Measurements from ENCODE around the gene NPHP1. TPM values are rescaled to one million over a fixed set of nuclear protein-coding genes. Genes with fewer than 3 reads are reported as not detected.

NPHP1 gene
- total and polyA plus RNA-seq, 4 donors, result 0.33 to 0.88 (median 0.35) TPM

DNA sequence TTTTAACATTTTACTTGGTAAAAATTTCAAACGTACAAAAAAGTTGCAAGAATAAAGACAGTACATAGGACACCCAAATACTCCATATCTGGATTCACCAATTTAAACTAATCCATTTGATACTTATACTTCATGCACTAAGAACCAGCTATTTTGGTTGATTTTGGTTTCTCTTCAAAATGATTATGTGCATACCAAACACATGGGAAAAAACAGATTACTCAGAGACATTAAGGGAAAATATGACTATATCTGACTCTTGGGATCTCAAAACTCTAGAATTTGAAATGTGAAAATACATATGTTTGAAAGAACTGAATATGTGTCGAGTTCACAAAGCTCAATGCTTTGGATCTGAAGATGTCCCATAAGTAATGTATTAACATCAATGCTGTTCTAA lies 73.6 kb downstream of the NPHP1 start:
- TF ChIP-seq, protein P1, sequence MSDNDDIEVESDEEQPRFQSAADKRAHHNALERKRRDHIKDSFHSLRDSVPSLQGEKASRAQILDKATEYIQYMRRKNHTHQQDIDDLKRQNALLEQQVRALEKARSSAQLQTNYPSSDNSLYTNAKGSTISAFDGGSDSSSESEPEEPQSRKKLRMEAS (IDR thresholded peaks at IDR 0.05), result no peak
- no peak for TF ChIP-seq RXRA (IDR thresholded peaks at IDR 0.05)
- TF ChIP-seq TAF1 (conservative IDR thresholded peaks at IDR 0.05), result no peak
- no peak for TF ChIP-seq ATF3 (IDR thresholded peaks at IDR 0.05)
- no peak for TF ChIP-seq GABPA (IDR thresholded peaks at IDR 0.05 in 1 of 2, conservative IDR thresholded peaks at IDR 0.05 in 1 of 2)
- no peak for TF ChIP-seq HNF4G (IDR thresholded peaks at IDR 0.05)
- TF ChIP-seq FOXA1 (IDR thresholded peaks at IDR 0.05), result no peak
- no peak for TF ChIP-seq JUND (IDR thresholded peaks at IDR 0.05)
- TF ChIP-seq NR2F2 (IDR thresholded peaks at IDR 0.05), result no peak
- no peak for TF ChIP-seq EGR1 (IDR thresholded peaks at IDR 0.05; ENCODE audit: low read depth in 2 of 2)
- TF ChIP-seq, protein P2, sequence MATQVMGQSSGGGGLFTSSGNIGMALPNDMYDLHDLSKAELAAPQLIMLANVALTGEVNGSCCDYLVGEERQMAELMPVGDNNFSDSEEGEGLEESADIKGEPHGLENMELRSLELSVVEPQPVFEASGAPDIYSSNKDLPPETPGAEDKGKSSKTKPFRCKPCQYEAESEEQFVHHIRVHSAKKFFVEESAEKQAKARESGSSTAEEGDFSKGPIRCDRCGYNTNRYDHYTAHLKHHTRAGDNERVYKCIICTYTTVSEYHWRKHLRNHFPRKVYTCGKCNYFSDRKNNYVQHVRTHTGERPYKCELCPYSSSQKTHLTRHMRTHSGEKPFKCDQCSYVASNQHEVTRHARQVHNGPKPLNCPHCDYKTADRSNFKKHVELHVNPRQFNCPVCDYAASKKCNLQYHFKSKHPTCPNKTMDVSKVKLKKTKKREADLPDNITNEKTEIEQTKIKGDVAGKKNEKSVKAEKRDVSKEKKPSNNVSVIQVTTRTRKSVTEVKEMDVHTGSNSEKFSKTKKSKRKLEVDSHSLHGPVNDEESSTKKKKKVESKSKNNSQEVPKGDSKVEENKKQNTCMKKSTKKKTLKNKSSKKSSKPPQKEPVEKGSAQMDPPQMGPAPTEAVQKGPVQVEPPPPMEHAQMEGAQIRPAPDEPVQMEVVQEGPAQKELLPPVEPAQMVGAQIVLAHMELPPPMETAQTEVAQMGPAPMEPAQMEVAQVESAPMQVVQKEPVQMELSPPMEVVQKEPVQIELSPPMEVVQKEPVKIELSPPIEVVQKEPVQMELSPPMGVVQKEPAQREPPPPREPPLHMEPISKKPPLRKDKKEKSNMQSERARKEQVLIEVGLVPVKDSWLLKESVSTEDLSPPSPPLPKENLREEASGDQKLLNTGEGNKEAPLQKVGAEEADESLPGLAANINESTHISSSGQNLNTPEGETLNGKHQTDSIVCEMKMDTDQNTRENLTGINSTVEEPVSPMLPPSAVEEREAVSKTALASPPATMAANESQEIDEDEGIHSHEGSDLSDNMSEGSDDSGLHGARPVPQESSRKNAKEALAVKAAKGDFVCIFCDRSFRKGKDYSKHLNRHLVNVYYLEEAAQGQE (IDR thresholded peaks at IDR 0.05), result no peak
- TF ChIP-seq HNF4A (conservative IDR thresholded peaks at IDR 0.05), result no peak
- TF ChIP-seq FOXA2 (IDR thresholded peaks at IDR 0.05), result no peak
- no peak for TF ChIP-seq CTCF (IDR thresholded peaks at IDR 0.05; ENCODE audit: low read depth, low read length, missing input control)
- TF ChIP-seq SP1 (IDR thresholded peaks at IDR 0.05), result no peak
- Histone ChIP-seq H3K4me3 (ENCODE audit: low read depth in 1 of 3, low read length in 3 of 3) (no peak overlapping the region), H3K27ac (ENCODE audit: low read depth in 1 of 2, low read length in 2 of 2) (no peak overlapping the region), H3K27me3 (ENCODE audit: control insufficient read depth in 4 of 4, insufficient read depth in 4 of 4, low read length in 3 of 4) (no peaks in the 10 kb centered on the region), H3K4me1 (ENCODE audit: control insufficient read depth in 4 of 4, insufficient read depth in 4 of 4, low read length in 3 of 4) (no peaks in the 10 kb centered on the region), H3K9me3 (ENCODE audit: control insufficient read depth in 4 of 4, low read length in 3 of 4) (no peaks in the 10 kb centered on the region), H3K36me3 (ENCODE audit: control insufficient read depth in 4 of 4, insufficient read depth in 3 of 4, low read depth in 1 of 4, low read length in 3 of 4) (no peaks in the 10 kb centered on the region), H3K9ac (ENCODE audit: low read depth in 1 of 2, low read length in 2 of 2) (no peak overlapping the region)
- WGBS, result 83% methylated on average over 2 of the region's 2 CpGs
- DNase-seq (ENCODE audit: low spot score), result no peak

DNA sequence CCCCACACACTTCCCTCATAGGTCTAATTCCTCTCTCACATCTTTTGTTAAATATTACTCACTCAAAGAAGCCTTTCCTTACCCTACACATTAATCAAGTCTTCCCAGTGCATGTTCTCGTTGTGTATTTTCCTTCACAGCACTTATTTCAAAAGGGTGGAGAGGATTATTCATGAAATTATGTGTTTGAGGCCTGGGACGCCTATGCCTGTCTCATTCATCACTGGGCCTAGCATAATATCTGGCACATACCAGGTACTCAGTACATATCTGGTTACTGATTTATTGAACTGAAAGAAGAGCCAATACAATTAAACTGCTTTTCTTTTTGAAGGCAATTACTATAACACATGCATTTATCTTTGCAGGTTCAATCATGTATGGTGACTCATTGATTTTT lies 74.1 kb downstream of the NPHP1 start:
- TF ChIP-seq HNF4A (conservative IDR thresholded peaks at IDR 0.05), result no peak
- no peak for TF ChIP-seq YY1 (IDR thresholded peaks at IDR 0.05)
- no peak for TF ChIP-seq NR2F2 (IDR thresholded peaks at IDR 0.05)
- no peak for TF ChIP-seq TAF1 (conservative IDR thresholded peaks at IDR 0.05)
- no peak for TF ChIP-seq JUND (IDR thresholded peaks at IDR 0.05)
- no peak for TF ChIP-seq HNF4G (IDR thresholded peaks at IDR 0.05)
- TF ChIP-seq, protein P3, sequence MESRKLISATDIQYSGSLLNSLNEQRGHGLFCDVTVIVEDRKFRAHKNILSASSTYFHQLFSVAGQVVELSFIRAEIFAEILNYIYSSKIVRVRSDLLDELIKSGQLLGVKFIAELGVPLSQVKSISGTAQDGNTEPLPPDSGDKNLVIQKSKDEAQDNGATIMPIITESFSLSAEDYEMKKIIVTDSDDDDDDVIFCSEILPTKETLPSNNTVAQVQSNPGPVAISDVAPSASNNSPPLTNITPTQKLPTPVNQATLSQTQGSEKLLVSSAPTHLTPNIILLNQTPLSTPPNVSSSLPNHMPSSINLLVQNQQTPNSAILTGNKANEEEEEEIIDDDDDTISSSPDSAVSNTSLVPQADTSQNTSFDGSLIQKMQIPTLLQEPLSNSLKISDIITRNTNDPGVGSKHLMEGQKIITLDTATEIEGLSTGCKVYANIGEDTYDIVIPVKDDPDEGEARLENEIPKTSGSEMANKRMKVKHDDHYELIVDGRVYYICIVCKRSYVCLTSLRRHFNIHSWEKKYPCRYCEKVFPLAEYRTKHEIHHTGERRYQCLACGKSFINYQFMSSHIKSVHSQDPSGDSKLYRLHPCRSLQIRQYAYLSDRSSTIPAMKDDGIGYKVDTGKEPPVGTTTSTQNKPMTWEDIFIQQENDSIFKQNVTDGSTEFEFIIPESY (IDR thresholded peaks at IDR 0.05), result no peak
- no peak for TF ChIP-seq RAD21 (IDR thresholded peaks at IDR 0.05)
- no peak for TF ChIP-seq FOXA1 (IDR thresholded peaks at IDR 0.05)
- no peak for TF ChIP-seq SP1 (IDR thresholded peaks at IDR 0.05)
- TF ChIP-seq ATF3 (IDR thresholded peaks at IDR 0.05), result no peak
- TF ChIP-seq, protein P2 (IDR thresholded peaks at IDR 0.05), result no peak
- no peak for TF ChIP-seq FOXA2 (IDR thresholded peaks at IDR 0.05)
- TF ChIP-seq EGR1 (IDR thresholded peaks at IDR 0.05; ENCODE audit: low read depth in 2 of 2), result no peak
- TF ChIP-seq, protein P1 (IDR thresholded peaks at IDR 0.05), result no peak
- no peak for TF ChIP-seq RXRA (IDR thresholded peaks at IDR 0.05)
- TF ChIP-seq GABPA (IDR thresholded peaks at IDR 0.05 in 1 of 2, conservative IDR thresholded peaks at IDR 0.05 in 1 of 2), result no peak
- Histone ChIP-seq H3K27ac (ENCODE audit: low read depth in 1 of 2, low read length in 2 of 2) (no peak overlapping the region), H3K9ac (ENCODE audit: low read depth in 1 of 2, low read length in 2 of 2) (no peak overlapping the region), H3K4me3 (ENCODE audit: low read depth in 1 of 3, low read length in 3 of 3) (no peak overlapping the region), H3K9me3 (ENCODE audit: control insufficient read depth in 4 of 4, low read length in 3 of 4) (no peaks in the 10 kb centered on the region), H3K36me3 (ENCODE audit: control insufficient read depth in 4 of 4, insufficient read depth in 3 of 4, low read depth in 1 of 4, low read length in 3 of 4) (no peaks in the 10 kb centered on the region), H3K27me3 (ENCODE audit: control insufficient read depth in 4 of 4, insufficient read depth in 4 of 4, low read length in 3 of 4) (no peaks in the 10 kb centered on the region), H3K4me1 (ENCODE audit: control insufficient read depth in 4 of 4, insufficient read depth in 4 of 4, low read length in 3 of 4) (no peaks in the 10 kb centered on the region)
- WGBS, result 96% methylated on average over 2 of the region's 2 CpGs
- DNase-seq (ENCODE audit: low spot score), result no peak
